GM13976 (cell line): Measurements from ENCODE around the gene DIS3L2.

Source experiments
- DNase-seq: peaks from one replicate; pipeline ENCODE4 v3.0.0; 2012; ENCODE audit warnings: low spot score
- CTCF ChIP-seq: IDR thresholded peaks from 2 replicates; pipeline ENCODE4 v1.5.1; 2012; ENCODE audit warnings: borderline replicate concordance, mild to moderate bottlenecking; ENCODE audit not compliant: insufficient read depth; ENCODE audit errors: extremely low read depth, missing control alignments, control extremely low read depth
- in situ Hi-C: fragments of 300-500 bp; cut with MboI; formaldehyde crosslinking; loops from one replicate; pipeline ENCODE4 v1.12.0; 2022; ENCODE audit warnings: low sequenced_read_pairs, mixed read lengths, inconsistent platforms; ENCODE audit not compliant: unreplicated experiment

DIS3L2 gene

GRCh38 chr2:231987124-231987727 lies 25.7 kb downstream of the DIS3L2 start:
- TF ChIP-seq CTCF = no peak
- in situ Hi-C loops = no loop called here
- DNase-seq = no peak

DNA sequence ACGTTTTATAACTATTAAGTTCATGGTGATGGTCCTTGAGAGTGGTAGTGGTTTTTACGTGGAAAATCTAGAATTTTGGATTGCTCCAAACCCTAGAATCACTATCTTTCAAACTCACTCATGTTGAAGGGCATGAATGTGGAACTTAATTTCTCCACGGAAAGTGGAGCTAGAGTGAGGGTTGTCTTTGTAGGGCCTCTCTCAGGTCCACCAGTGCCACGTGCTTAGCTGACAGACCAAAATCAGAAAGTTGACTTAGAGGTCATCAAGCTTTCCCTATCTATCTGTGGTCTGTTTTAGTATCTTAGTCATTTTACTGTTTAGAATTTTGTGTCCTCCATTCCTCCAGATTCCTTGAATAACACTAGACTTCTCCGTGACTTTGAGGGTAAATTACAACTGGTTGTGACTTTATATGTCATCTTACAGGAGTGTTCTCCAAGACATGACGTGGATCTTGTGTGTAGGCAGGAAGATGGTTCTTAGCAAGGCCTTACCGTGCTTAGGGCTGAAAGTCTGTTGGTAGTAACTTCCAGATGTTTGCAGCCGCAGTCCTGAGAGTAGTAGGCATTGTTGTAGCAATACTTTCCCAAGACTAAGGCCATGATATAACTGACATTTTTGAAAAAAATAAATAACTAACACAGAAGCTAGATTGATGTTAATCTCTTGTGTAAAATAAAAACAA lies 26.8 kb downstream of the DIS3L2 start:
- in situ Hi-C loops = no loop called here
- no peak for TF ChIP-seq CTCF
- no peak for DNase-seq

DNA sequence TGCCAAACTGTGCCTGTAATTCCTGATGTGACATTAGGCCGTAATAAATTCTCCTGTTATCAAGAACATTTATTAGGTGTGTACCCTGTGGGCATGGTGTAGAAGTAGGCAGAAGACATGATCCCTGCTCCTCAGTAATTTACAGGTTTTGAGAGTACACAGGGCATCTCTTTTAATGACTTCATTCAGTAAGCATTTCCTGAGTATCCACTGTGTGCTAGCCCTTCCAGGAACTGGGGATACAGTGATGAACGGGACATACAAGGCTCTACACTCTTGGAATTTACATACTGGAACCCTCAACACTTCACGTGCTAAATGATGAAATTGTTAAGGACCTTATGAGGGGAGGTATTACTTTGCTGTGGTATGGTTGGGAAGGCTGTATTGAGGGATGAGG lies 30.2 kb downstream of the DIS3L2 start:
- TF ChIP-seq CTCF = no peak
- no peak for DNase-seq

DNA sequence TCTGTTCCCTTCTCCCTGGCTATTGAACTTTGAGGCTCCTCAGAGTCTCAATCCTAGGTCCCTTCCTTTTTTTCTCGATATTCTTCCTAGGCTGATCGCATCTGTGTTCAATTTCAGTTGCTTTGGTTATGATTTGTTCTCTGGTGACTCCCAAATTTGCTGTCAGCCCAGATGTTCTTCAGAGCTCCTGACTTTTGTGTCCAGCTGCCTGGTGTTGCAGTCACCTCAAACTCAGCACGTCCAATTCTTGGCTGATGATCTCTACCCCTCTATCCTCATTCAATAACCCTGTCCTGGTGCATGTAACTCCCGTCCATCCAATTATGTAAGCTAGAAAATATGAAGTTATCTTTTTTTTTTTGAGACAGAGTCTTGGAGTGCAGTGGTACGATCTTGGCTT lies 31.4 kb downstream of the DIS3L2 start:
- DNase-seq = no peak
- no peak for TF ChIP-seq CTCF

More for the DNA sequence above, 30.2 kb downstream of the DIS3L2 start:
- in situ Hi-C loops = no loop called here

GRCh38 chr2:231996797-231997540 lies 35.5 kb downstream of the DIS3L2 start:
- in situ Hi-C loops = no loop called here
- no peak for TF ChIP-seq CTCF
- no peak for DNase-seq

More for the DNA sequence above, 31.4 kb downstream of the DIS3L2 start:
- in situ Hi-C loops = no loop called here

- TF ChIP-seq CTCF = no peak
- in situ Hi-C loops = no loop called here
- no peak for DNase-seq
Observed at GRCh38 chr2:231998046-231998445, 36.5 kb downstream of the DIS3L2 start.
